ENCODE results near the gene CARHSP1. TPM values are rescaled to one million over a fixed set of nuclear protein-coding genes. Genes with fewer than 3 reads are reported as not detected.

Gene CARHSP1
- total and polyA plus RNA-seq, 9 of the 15 experiments (the other 6 are each of a cell fraction or from before 2014, with no cell fraction given): 5.8 to 114 (median 41.1) TPM

DNA sequence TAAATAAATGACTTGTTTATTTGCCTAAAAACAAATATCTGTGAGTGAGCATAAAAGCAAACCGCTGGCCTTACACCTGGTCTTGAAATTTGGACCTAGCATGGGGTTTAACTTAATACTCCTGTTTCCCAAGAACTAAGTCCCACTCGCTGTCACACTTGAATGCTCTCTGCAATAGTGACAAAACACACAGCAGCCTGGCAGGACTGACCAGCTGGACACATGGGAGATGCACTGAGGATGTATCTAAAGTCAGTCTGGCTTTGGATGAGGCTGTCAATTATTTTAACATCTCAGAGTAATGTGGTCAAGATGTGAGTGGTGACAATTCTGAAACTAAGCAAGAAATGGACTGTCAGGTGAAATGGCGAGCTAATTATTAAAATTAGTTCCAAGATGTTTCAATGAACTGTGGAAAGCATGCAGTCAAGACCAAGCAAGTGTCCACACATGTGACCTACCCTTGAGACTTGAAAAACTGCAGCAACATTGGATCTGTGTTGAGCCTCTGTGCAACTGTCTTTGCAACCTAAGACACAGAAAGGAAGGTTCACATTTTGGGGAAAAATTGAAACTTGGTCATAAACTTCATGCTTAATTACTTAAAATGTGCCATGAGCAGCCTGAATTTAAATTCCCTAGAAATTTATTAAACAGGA lies 30.0 kb upstream of the CARHSP1 start:
- no peaks in the 10 kb centered on the region for H3K4me1 ChIP-seq (replicated peaks in 1 of 2; ENCODE audit: control insufficient read depth in 2 of 2, insufficient read depth in 2 of 2, low read length in 2 of 2)
- WGBS (ENCODE audit: insufficient coverage, low coverage, missing lambda C conversion rate): 90% methylated on average over 3 of the region's 3 CpGs
- TF ChIP-seq ZBTB43 (CRISPR knock-in tag; IDR thresholded peaks at IDR 0.05) (no peak), CSDE1 (IDR thresholded peaks at IDR 0.05) (no peak), MBD2 (IDR thresholded peaks at IDR 0.05; ENCODE audit: borderline replicate concordance, low read depth) (no peak), HMG20B (CRISPR knock-in tag; IDR thresholded peaks at IDR 0.05) (no peak), RAD21 (CRISPR knock-in tag; conservative IDR thresholded peaks at IDR 0.05 in 1 of 2, IDR thresholded peaks at IDR 0.05 in 1 of 2) (no peak), GTF2F1 (IDR thresholded peaks at IDR 0.05; ENCODE audit: low read depth, low read length) (no peak), MAFG (tag; conservative IDR thresholded peaks at IDR 0.05) (no peak), CHD4 (IDR thresholded peaks at IDR 0.05; ENCODE audit: insufficient read depth, insufficient replicate concordance, low read depth, low read length, poor library complexity, severe bottlenecking) (no peak), FIP1L1 (IDR thresholded peaks at IDR 0.05; ENCODE audit: low read depth, low read length, poor library complexity, severe bottlenecking) (no peak), GTF2A2 (tag; IDR thresholded peaks at IDR 0.05) (no peak)
- TF ChIP-seq, protein P1, sequence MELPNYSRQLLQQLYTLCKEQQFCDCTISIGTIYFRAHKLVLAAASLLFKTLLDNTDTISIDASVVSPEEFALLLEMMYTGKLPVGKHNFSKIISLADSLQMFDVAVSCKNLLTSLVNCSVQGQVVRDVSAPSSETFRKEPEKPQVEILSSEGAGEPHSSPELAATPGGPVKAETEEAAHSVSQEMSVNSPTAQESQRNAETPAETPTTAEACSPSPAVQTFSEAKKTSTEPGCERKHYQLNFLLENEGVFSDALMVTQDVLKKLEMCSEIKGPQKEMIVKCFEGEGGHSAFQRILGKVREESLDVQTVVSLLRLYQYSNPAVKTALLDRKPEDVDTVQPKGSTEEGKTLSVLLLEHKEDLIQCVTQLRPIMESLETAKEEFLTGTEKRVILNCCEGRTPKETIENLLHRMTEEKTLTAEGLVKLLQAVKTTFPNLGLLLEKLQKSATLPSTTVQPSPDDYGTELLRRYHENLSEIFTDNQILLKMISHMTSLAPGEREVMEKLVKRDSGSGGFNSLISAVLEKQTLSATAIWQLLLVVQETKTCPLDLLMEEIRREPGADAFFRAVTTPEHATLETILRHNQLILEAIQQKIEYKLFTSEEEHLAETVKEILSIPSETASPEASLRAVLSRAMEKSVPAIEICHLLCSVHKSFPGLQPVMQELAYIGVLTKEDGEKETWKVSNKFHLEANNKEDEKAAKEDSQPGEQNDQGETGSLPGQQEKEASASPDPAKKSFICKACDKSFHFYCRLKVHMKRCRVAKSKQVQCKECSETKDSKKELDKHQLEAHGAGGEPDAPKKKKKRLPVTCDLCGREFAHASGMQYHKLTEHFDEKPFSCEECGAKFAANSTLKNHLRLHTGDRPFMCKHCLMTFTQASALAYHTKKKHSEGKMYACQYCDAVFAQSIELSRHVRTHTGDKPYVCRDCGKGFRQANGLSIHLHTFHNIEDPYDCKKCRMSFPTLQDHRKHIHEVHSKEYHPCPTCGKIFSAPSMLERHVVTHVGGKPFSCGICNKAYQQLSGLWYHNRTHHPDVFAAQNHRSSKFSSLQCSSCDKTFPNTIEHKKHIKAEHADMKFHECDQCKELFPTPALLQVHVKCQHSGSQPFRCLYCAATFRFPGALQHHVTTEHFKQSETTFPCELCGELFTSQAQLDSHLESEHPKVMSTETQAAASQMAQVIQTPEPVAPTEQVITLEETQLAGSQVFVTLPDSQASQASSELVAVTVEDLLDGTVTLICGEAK (IDR thresholded peaks at IDR 0.05): no peak
- TF ChIP-seq, protein P1 (CRISPR knock-in tag; IDR thresholded peaks at IDR 0.05): no peak

More for the DNA sequence above, 30.0 kb upstream of the CARHSP1 start:
- no peaks in the 10 kb centered on the region for H3K9me1 ChIP-seq (ENCODE audit: control insufficient read depth, insufficient read depth, low read length)
- H3K36me3 ChIP-seq (ENCODE audit: control insufficient read depth, insufficient read depth, low read length): peaks cover 96% of the 10 kb centered on the region
- H2AFZ ChIP-seq (ENCODE audit: low read depth, low read length): no peak overlapping the region
- intact Hi-C loops (cut with micrococcal nuclease): no loop called here
- DNase-seq (ENCODE audit: extremely low read depth in 1 of 4, low spot score in 3 of 4): no peak
- ChIA-PET POLR2A (interaction anchor here (1.5 kb wide), 1 partner anchor 74 kb away, joined by 4 read pairs; no protein-coding TSS in a partner anchor), CTCF (ENCODE audit: low intra/inter-chr PET ratio) (interaction anchor here (0.6 kb wide), 1 partner anchor 231 kb away, joined by 4 read pairs; no protein-coding TSS in a partner anchor)
- H4K20me1 ChIP-seq (replicated peaks; ENCODE audit: control insufficient read depth, insufficient read depth, low read length): no peaks in the 10 kb centered on the region
- no TSS peak for BruUV-seq (replicated peaks)
- H3K27ac ChIP-seq (ENCODE audit: extremely low read depth, low read depth, low read length): no peak overlapping the region
- no peak for ATAC-seq
- no peak overlapping the region for H3K9ac ChIP-seq (ENCODE audit: insufficient read depth in 1 of 2, low read depth in 2 of 2, low read length in 2 of 2)
- H3K4me3 ChIP-seq: no peak overlapping the region
- H3K9me3 ChIP-seq (replicated peaks; ENCODE audit: control insufficient read depth, insufficient read depth, low read depth, low read length): no peaks in the 10 kb centered on the region
- FAIRE-seq: no peak
- no peak overlapping the region for H3K4me2 ChIP-seq (ENCODE audit: insufficient read depth, low read length)
- H3K27me3 ChIP-seq (ENCODE audit: control insufficient read depth in 2 of 2, insufficient read depth in 2 of 2, low read length in 2 of 2): no peaks in the 10 kb centered on the region
- in situ Hi-C loops (cut with MboI): no loop called here
- no peaks in the 10 kb centered on the region for H3K79me2 ChIP-seq (ENCODE audit: control insufficient read depth, insufficient read depth, low read length)

Measured in K562 (cell line).